CD4-positive, alpha-beta T cell treated with Interleukin-4 for 4 hours (primary cell): Measurements from ENCODE around the gene CFAP74.

Experiments
- DNase-seq: peaks from one replicate; pipeline ENCODE4 v3.0.0-alpha.2; 2020

The CFAP74 gene

DNA sequence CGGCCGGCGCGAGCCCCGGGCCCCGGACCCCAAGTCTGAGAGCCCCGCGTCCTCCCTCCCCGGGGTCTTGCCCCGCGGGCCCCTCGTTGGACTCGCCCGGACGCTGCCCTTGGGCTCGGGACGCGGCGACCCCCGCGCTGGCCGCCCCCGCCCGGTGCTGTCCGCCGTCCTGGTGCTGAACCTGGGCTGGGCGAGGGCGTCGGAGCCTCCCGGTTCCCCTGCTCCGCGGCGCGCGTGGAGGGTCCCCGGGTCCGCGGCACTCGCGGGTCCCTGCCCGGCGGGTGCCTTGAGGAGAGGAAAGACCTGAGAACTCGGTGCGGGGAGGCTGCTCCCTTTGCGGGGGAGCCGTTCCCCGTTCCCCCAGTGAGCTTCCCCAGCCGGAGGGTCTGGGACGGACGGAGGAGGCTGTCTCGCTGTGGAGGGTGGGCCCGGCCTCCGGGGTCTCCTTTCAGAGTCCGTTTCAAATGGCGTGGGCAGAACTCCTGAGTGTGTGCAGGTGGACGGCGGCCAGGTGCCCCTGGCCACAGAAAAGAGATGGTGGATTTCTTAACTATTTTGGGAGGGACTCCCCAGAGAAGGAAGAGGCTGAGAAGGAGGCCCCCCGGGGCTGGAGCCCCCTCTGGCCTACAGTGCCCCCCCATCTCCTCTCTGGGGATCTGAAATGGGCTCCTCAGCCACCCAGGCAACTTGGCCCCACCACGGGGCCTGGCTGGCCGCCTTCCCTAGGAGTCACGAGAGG lies 16.2 kb upstream of the CFAP74 start:
- DNase-seq = no peak

DNA sequence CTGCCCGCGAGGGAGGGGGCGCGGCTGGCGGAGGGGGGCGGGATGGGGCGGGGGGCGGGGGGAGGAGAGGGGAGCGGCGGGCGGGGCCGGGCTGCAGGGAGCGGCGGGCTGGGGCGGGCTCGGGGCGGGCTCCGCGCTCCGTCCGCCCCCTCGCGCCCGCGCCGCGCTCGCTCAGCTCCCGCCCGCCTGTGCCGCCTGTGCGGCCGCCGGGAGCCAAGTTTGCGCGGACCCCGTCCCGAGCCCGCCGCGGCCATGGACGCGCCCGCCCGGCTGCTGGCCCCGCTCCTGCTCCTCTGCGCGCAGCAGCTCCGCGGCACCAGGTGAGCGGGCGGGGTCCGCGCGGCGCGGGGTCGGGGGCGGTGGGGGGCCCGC lies 15.6 kb upstream of the CFAP74 start, which contains the start of gene GABRD:
Gene GABRD, plus strand, starts transcription at position 174 of the 372 bp plus-strand sequence. Its CDS starts 79 bp downstream, at position 253.
- DNase-seq = no peak

DNA sequence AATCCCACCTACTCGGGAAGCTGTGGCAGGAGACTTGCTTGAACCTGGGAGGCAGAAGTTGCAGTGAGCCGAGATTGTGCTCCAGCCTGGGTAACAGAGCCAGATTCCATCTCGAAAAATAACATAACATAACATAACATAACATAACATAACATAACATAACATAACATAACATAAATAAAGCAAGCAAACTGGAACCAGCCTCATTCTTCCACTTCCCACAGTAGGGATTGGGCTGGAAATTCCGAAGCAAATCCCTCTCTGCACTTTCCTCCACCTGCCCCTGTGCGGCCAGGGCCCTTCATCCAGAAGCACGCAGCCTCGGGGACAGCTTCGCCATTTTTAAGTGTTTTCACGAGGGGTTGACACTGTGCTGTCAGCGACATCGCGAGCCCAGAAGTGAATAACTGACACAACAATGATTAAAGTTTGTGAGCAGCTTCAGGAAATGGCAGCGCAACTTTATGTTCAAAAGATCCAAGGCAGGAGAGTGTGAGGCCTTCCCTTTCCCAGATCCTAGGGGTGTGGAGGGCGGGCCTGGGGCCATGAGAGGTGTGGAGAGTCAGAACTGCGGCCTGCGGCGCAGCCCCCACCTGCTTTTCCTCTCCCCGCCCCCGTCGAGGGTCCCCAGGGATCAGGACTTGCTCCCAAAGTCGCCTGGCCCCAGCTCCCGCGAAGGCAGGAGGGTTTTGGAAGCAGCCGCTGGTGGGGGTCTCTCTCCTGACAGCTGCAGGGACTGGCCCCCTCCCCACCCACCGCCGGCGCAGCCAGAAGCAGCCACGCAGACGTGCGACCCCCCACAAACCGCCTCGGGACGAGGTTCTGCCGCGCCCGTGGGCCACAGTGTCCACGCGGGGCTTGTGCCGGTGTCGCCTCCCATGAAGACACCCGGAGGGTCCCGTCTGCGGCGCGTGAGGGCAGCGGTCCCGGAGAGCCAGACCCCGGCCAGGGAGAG lies 14.9 kb upstream of the CFAP74 start:
- no peak for DNase-seq

DNA sequence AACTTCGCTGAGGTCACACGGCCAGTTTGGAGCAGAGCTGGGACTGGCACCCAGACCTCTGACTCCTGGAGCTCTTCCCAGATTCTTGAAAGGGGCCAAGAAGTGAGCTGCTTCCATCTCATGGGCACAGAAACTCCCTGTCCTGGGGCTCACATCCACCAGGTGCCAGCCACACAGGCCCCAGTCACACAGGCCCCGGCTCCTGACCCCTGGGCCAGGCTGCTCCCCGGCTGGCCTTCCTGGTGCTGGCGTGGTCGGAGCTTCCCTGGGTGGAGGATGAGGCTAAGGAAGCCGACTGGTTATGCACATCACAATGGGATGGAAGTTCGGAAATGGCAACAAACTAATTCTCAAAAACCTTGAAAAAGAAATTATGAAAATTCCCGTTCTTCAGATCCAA lies 12.5 kb upstream of the CFAP74 start:
- no peak for DNase-seq

DNA sequence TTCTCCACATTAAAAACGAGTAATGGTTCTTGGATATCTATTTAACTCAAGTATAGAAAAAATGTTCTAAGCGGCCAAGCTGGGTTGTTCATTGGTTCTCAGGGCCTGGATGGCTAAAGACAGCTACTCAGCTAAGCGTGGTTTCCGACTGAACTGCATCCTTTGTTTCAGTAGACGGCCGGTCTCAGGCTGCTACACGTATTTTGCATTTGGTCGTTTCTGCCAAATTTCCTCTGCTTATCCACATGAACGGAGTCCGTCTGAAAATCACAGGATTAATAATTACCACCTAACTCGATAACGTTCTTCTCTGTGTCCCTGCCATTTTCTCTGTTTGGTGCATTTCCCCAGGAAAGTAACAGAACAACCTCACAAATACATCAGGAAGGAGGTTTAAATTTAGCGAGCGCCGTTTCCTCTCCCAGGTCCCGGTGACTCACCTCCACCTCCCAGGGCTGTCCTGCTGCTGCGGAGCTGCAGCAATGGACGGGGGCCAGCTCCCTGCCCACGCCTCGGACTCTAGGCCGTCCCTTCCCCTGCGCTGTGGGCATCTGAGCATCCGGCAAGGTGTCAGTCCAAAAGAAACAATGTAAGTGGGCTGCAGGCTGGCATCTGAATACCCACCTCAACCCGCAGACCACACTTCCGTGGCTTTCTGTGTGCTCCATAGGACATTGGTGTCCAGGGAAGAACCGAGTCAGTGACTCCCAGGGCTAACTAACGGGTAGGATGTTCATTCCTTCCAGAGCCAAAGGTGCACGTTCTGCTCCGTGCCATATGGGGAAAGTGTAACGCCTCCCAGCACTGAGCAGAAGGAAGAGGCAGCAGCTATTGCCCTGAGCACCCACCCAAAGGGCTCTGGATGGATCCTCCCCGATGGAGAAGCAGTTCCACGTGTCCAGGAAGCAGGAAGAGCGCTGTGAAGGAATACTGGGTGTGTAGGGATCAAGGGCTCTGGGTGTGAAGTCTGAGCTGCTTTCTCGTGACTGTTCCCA lies 11.5 kb upstream of the CFAP74 start:
- no peak for DNase-seq

DNA sequence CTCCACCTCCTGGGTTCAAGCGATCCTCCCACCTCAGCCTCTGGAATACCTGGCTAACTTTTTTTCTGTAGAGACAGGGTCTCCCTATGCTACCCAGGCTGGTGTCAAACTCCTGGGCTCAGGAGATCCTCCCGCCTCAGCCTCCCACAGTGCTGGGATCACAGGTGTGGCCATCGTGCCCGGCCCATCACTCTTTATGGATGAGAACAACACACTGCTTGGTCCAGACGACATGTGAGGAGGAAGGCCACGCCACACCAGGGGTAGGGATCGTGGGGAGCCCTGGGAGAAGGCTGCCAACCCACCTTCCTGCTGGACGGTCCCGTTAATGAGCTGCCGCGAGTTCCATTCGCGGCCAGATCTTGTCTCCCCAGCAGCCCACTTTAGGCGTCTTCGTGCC lies 10.6 kb upstream of the CFAP74 start:
- no peak for DNase-seq

DNA sequence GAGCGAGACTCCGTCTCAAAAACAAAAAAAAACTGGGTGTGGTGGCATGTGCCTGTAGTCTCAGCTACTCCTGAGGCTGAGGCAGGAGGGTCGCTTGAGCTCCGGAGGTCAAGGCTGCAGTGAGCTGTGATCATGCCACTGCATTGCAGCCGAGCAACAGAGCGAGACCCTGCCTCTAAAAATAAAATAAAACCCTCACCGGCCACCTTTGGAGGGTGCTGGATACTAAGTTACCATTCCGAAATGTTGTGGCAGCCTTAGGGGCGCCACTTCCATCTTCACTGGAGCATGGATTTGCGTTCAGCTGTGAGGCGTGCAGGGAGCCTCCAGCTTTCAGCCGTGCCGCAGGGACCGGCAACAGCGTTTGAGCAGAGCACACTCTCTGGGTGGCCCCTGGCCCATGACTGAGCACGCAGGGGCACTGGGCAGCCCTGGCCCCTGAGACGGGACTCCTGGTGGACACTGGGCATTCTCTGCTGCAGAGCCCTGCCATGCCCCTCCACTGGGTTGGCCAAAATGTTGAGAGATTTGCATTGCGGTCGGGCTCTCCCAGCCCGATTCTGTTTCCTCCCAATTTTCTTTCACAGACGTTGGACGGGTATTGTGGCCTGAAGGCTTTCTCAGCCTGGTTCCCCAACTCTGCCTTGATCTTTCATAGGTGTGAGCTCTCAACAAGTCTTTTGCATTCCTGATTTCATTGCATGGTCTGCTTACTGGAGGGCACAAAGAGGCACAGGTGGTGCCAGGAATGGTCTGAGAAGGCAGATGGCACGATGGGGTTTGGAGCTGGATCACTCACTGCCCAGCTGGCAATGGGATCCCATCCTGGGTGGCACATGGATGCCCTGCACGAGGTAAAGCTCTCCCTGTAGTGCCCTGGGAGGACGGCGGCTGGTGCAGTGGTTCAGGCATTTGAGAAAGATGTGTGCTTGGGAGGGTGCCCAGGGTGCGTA lies 5.8 kb upstream of the CFAP74 start:
- DNase-seq = no peak

DNA sequence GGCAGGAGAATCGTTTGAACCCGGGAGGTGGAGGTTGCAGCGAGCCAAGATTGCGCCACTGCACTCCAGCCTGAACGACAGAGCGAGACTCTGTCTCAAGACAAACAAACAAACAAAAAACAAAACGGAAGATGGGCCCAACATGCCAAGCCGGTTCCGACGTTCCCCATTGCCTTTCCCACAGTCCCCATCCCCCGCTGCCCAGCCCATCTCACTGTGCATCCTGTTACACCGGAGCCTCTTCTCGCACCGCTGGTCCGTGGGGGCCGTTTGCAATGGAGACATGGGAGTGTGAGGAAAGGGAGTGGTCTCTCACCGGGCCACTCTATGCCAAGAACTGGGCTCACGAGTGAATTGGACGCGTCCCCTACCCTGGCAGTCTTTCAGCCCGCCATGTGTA lies 1.3 kb upstream of the CFAP74 start:
- DNase-seq = no peak

DNA sequence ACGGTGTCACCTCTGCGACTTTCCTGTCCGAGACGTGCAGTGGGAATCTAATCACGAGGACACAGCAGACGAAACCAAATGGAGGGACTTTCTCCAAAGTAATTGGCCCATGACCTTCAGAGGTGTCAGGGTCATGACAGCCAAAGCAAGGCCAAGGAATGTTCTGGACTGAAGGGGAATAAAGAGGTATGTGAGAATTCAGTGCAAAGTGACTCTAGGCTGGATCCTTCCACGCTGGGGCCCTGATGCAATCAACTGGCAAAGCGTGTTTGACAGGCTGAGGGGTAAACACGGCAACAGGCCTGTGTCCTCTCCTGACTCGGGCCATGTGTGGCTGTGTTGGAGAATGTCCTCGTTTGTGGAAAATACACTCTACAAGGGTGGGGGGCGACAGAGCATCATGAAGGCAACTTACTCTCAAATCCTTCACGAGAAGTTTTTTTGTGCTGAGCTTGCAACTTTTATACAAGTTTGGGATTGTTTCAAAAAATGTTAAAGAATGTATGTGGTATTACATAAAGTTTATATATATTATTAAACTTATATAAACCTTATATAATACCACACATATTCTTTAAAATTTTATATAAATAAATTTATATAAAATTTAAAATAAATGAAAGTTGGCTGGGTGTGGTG lies 1.7 kb downstream of the CFAP74 start:
- no peak for DNase-seq

DNA sequence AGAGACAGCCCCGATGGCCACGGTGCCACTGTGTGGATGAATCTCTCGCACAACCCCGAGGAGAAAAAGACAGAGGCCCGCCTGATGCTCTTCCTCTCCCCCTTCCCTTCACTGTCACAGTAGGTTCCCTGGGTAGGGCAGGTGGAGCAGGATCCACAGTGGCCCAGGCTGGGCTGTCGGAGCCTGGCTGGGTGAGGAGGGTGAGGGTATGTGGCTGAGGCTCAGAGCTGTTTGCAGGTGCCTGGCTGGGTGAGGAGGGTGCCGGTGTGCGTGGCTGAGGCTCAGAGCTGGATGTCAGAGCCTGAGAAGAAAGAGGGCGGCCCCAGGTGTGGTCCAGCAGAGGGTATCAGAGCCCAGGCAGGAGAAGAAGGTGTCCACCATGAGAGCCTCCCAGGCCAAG lies 2.7 kb downstream of the CFAP74 start:
- DNase-seq = no peak

DNA sequence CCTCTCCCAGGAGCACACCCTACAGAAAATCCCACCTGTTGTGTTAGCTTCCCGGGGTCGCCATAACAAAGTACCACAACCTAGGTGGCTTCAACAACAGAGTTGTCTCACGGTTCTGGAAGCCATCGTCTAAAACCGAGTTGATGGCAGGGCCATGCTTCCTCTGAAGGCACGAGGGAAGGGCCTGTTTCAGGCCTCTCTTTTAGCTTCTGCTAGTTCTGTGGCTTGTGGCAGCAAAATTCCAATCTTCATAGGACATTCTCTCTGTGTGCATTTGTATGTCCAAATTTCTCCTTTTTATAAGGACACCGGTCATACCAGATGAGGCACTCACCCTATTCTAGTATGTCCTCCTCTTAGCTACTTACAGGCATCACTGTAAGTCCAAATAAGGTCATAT lies 3.2 kb downstream of the CFAP74 start:
- no peak for DNase-seq

DNA sequence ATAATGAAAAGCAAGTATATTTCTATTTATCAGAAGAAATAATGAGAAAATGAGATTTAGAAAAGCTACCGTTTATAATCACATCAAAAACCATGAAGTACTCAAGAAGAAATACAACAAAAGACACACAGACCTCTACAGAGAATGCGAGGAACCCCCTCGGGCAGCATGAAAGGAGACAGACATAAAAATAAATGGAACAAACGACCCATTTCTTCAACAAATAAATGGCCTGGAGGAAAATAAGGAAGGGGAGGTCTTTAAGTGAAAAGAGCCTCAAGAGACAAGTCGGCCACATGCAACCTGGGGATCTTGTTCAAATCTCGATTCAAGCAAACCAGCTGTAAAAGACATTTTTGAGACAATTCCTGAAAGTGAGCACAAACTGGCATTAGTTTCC lies 6.0 kb downstream of the CFAP74 start:
- no peak for DNase-seq

DNA sequence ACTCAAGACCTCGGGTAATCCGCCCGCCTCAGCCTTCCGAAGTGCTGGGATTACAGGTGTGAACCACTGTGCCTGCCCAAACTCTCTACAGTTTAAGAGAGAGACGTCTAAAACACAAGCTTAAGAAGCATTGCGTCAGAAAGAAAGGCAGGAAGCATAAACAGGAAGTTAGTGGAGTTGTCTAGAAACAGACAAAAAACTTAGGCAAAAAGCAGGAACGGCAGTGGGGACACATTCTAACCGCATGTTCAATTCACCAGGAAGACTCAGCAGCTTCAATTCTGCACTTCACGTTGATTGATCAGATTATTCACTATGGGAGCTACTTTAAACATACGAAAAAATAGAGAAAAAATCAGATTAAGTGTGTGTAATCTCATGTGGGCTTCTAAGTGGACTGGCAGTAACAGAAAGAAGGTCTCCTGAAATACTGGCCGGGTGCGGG lies 7.4 kb downstream of the CFAP74 start:
- DNase-seq = no peak

DNA sequence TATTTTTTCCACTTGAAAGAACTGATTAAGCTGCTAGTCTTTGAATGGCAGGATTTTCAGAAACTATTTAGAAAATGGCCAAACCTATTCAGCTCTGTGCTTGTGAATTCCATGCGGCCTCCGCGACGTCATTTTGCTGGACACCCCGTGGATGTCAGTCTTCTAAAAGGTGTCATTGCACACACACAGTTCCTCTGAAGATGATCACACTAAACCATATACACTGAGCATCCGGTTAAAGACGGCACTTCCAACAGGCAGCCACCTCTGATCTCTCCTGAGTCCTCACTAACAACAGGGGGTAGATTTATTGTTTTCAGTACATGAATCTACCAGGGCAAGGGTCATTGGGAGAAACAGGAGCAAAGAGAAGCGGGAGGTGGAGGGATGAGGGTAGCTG lies 9.1 kb downstream of the CFAP74 start:
- no peak for DNase-seq

DNA sequence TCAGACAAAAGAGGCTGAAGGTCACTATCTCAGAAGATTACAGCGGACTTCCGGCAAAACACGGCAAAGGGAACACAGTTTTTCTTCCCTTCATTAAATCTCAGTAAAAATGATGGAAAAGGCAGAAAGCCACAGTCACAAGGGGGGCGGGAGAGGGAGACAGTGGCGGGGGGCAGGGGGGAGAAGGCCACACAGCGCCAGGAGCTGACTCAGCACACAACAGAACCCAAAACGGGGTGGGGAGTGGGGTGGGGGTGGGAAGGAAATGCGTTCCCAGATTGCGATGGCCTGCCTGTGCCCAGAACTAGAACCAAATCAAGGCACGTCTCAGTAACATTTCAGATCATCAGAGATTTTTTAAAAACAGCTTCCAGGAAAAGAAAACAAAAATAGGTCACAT lies 13.4 kb downstream of the CFAP74 start:
- DNase-seq = no peak

DNA sequence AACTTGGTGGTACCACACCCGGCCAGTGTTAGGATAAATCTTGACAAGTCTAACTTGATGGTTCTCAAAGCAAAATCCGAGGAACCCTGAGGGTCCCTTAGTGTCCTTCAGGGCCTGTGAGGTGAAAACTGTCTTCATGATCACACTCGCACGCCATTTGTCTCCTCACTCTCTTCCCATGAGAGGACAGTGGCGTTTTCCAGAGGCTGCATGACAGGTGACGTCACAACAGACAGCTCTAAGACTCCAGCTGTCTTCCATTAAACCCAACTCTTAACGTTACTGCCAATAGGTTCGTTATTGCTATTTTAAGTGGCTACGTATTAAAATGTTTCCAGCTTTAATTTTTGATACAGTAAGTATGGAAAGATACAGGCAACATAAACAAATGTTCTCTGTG lies 13.8 kb downstream of the CFAP74 start:
- no peak for DNase-seq

DNA sequence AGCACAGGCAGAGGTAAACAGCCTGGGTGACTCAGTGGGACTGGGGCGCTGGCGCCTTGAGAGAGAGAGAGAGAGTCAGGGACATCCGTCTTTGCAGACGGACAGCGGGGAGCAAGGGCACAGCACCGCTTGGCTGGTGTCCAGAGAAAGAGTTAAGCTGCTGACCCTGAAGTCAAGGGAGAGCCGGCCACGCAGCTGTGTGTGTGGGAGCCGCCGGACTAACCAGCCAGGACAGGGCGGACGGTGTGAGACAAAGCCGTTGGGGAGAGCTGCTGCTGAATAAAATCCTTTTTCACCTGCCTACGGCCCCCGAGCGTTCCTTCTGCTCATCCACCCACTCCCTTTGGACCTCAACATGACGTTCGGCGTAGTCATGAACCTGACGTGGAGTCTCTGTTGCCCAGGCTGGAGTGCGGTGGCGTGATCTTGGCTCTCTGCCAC lies 14.5 kb downstream of the CFAP74 start:
- DNase-seq = no peak

DNA sequence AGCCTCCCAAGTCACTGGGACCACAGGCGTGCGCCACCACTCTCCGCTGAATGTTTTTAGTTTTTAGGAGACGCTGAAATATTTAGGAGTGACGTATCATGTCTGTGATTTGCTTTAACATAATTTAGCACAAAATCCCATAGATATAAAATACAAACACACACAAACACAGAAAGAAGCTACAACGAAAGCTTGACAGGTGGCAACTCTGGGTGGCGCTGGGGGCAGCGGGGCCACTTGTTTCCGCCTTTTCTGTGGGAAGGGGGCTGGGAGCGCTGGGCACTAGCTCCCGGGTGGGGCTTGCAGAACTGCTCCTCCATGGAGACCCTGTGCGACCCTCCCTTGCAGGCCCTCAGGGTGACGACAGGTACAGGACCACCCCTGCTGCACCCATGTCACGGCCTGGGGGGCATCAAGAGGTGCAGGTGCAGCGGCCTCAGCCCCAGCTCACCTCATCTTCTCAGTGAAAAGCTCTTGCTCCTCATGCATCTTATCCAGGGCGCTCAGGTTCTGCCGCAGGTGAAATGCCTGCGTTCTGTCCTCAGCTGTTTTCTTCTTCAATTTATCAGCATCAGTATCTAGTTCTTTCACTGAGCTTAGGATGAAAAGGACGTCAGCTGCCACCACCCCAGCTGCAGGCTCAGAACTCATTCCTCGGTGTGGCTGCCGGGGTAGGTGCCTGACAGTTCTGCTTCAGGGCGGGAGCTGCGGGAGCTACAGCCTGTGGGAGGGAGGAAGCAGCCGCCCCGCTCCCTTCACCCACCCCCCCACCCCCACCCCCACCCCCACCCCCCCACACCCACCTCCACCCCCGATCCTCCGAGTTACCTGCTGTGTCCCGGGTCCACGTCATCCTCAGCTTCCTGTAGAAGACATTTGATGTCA lies 15.3 kb downstream of the CFAP74 start:
- DNase-seq = no peak

DNA sequence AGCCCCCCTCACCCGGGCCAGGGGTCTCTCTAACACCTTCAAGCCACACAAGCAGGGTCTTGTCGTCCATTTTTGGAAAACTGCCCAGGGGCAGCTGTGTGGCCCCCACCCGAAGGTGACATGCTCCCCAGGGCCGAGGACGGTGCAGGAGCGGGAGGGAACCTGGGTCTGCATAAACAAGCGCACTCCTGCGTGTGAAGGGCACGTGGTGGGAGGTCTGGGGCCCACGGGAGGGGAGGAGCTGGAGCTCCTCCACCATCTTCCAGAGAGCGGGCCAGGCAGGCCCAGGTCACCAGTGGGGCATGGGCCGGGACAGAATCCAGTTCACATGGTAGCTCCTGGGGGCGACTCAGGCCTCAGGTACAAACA lies 16.5 kb downstream of the CFAP74 start:
- no peak for DNase-seq
